ENCODE data around the gene NSMF.
"Not testable (repeated sequence)": the region's sequence is repeated elsewhere in the genome, so short reads cannot be mapped to it uniquely, and the experiment has no call there.

NSMF gene

DNA sequence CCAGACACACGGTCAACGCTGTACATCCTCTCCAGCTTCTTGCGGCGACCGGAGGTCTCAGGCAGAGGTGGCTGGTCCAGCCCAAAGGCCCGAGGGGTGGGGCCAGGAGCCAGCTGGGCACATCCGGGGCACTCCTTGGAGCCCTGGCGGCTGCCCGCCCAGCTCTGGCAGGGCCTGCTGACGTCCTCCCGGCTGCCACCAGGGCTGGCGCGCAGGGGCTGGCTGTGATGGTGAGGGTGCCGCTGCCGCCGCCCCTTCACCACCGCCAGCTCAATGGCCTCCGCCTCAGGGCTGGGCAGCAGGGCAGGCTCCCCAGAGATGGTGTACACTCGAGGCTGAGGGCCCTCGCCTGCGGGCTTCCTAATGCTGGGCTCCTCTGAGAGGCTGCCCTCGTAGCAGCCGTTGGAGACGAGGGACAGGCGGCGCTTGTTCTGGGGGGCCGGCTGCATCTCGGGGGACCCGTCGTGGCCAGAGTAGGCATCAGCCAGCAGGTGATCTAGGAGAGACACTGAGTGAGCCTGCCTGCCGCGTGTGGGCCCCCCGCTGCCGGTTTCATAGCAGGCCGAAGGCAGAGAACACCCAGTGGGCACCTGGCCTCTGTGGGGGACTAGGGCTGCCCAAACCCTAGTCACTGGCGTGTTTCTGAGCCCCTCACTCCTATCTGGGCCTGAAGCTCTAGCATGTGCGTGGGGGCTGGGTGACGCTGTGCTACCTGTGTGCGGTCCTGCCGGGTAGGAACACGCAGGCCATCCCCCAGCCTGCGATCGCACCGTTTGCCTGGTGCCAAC is 1.5 kb downstream of the NSMF start:
- DNase-seq (ENCODE audit: low read depth) = no peak

DNA sequence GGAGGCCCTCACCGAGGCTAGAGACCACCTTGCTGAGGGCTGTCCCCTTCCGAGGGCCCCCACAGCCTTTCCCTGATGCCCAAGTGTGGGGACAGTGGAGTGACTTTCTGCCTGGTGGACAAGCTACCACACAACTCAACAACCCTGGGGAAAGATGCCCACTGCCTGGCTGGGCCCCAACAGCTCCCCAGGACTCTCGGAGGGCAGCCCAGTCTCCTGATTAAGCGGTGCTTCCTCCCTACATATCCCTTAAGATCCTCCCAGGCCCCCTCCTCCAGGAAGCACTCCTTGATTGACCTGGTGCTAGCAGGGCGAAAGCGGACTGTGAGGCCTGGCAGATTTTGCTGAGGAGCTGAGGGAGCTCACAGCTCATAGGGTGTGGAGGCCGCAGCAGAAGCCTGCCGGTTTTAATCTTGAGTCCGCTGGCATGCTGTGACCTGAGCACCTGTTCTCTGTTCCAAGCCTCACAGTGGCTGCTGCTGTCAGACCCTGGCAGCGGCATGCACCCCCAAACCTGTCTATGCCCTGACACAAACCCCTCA is 2.2 kb downstream of the NSMF start:
- DNase-seq (ENCODE audit: low read depth) = no peak

GRCh38 chr9:137456061-137456863 is 2.9 kb downstream of the NSMF start:
- DNase-seq (ENCODE audit: low read depth) = no peak

DNA sequence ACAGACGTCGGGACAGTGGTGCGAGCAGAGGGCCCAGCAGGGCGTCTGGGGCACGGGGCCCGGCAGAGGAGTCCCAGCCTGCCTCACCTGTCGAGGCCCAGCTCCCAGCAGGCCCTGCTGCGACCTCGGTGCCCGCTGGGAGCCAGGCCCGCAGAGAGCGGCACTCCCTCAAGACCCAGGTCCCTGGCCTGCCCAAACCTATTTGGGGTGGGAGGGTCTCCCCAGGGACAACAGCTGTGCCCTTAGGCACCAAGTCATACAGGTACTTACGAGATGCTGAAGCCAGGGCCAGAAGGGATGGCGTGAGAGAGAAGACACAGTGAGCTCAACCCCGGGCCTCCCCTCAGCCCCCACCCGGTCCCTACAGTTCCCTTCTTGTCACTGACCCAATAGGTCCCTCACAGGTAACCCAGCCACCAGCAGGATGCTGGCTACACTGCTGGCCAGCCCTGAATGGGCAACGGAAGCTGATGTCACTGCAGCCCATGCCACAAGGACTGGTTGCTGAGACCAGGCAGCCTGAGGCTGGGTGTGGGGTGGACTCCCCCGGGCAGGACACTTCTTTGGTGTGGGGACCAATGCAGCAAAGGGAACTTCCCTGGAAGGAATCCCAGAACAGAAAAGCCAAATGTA is 3.7 kb downstream of the NSMF start:
- DNase-seq (ENCODE audit: low read depth) = no peak

- DNase-seq (ENCODE audit: low read depth) = no peak
Observed at GRCh38 chr9:137454597-137455358, 4.4 kb downstream of the NSMF start.

GRCh38 chr9:137454145-137454596 is 5.0 kb downstream of the NSMF start:
- no peak for DNase-seq (ENCODE audit: low read depth)

- peak; percentile 46 for DNase-seq (ENCODE audit: low read depth)
Observed at GRCh38 chr9:137453643-137454081, 5.5 kb downstream of the NSMF start.

- DNase-seq (ENCODE audit: low read depth) = no peak
Observed at GRCh38 chr9:137452761-137453642, 6.1 kb downstream of the NSMF start.

DNA sequence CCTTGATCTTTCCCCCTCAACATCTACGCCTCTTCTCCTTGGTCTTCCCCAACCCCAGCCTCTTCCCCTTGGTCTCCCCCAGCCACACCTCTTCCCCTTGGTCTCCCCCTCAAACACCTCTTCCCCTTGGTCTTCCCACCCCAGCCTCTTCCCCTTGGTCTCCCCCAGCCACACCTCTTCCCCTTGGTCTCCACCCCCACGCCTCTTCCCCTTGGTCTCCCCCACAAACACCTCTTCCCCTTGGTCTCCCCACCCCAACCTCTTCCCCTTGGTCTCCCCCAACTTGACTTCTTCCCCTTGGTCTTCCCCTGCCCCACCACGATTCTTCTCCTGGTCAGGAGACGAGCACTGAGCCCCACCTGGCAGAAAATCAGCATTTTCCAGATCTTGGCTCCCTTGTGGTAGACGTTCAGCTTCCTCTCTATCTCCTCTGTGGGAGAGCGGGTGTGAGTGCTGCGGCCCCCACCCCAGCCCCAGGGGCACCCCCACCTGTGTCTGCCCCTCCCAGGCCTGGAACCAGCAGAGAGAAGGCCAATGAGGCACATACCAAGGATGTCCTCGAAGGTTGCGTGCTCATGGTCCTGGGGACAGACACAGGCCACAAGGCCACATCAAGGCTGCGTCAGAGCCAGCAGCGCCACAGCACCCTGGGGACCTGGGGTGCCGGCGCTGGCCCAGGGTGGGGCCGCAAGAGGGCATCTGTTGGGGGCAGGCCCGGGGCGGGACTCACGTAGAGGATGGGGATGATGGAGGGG is 7.0 kb downstream of the NSMF start:
- no peak for DNase-seq (ENCODE audit: low read depth)

DNA sequence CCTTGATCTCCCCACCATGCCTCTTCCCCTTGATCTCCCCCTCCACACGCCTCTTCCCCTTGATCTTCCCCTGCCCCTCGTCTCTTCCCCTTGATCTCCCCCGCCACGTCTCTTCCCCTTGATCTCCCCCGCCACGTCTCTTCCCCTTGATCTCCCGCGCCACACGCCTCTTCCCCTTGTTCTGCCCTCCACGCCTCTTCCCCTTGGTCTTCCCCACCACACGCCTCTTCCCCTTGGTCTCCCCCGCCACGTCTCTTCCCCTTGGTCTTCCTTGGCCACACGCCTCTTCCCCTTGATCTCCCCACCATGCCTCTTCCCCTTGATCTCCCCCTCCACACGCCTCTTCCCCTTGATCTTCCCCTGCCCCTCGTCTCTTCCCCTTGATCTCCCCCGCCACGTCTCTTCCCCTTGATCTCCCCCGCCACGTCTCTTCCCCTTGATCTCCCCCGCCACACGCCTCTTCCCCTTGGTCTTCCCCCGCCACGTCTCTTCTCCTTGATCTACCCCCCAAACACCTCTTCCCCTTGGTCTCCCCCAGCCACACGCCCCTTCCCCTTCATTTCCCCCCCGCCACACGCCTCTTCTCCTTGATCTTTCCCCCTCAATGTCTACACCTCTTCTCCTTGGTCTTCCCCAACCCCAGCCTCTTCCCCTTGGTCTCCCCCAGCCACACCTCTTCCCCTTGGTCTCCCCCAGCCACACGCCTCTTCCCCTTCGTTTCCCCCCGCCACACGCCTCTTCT is 7.7 kb downstream of the NSMF start:
- DNase-seq (ENCODE audit: low read depth) = not testable (repeated sequence)

- not testable (repeated sequence) for DNase-seq (ENCODE audit: low read depth)
Observed at GRCh38 chr9:137450539-137451222, 8.5 kb downstream of the NSMF start.

DNA sequence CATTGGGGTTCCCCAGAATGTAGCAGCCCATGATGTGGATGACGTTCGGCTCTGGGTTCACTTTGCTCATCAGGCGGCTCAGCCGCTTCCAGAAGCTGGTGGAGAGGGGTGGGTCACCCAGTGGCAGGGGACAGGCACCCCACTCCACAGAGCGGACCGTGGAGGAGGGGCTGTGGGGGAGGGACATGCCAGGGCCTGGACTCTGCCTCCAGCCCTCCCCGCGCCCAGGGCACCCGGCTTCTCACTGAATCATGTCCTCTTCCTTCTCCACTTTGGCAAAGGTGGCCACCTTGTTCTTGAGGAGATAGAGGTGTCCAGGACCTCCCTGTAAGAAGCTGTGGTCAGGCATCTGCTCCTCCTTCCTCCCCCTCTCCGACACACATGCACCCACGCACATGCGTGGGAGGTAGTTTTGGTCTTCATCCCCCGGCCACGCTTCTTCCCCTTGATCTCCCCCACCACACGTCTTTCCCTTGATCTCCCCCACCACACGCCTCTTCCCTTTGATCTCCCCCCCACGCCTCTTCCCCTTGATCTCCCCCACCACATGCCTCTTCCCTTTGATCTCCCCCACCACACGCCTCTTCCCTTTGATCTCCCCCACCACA is 9.1 kb downstream of the NSMF start:
- no peak for DNase-seq (ENCODE audit: low read depth)

DNA sequence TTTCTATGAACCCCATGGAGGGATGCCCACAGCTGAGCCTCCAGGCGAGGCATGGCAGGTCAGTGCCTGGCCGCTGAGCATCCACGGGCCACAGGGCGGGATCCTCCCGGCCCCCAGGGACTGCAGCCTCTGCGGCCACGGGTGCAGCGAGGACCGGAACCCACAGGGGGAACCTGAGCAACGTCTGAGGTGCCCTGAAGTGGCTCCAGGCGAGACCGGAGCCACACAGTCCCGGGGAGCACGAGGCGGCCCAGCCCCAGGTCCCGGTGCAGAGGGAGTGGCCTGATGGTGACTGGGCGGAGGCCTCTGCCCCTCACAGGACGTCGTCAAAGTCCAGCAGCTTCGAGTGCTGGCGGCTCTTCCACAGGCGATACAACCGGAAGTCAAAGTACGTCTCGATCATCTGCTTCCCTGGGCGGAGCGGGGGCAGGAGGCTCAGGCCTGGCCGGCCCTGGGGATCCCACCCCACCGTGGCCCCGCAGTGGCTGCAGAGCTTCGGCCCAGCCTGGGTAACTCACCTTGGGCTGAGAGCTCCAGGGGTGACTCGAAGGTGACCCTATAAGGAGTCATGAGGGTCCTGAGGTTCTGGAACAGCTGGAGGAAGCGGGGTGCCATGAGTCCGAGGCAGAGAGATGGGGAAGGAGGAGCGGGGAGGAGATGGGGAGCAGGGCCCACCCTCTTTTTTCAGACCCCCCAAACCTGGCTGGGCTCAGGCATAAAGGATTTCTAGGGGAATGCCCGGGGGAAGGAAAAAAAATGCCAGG is 9.9 kb downstream of the NSMF start:
- DNase-seq (ENCODE audit: low read depth) = no peak

GRCh38 chr9:137448602-137448962 is 10.6 kb downstream of the NSMF start:
- DNase-seq (ENCODE audit: low read depth) = no peak

- no peak for DNase-seq (ENCODE audit: low read depth)
Observed at GRCh38 chr9:137447722-137448601, 11.2 kb downstream of the NSMF start.

DNA sequence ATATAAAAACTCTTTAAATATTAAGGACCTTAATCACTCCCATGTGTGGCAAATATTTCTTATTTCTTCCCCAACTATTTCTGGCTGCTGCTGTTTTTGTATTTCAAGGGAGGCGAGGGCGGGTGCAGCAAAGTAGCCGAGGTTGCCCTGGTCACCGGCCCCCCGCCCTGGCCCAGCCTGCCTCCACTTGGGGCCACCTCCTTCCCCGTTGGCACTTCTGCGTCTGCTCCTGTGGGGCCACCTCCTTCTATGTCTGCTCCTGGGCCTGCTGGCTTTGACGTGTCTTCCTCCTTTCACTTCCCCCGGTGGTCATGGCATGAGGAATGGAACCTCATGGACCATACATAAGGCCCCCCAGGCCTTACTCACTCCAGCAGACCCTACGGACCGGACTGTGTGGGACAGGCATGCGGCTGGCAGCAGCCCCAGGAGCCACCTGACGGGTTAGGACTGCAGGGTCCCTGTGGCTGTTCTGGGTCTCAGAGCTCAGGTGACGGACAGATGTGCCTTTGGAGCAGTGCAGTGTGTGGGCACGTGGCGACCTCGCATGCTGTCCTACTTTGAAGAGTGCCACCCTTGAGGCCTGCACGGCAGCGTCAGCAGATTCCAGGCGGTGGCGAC is 12.2 kb downstream of the NSMF start:
- DNase-seq (ENCODE audit: low read depth) = no peak

All from activated T-cell treated with anti-CD3 and anti-CD28 coated beads for 1 hour (primary cell).